Measurements from ENCODE around the gene BNC1.

GRCh38 chr15:83308671-83309070 is 24.2 kb upstream of the BNC1 start:
- TF ChIP-seq, protein P1, sequence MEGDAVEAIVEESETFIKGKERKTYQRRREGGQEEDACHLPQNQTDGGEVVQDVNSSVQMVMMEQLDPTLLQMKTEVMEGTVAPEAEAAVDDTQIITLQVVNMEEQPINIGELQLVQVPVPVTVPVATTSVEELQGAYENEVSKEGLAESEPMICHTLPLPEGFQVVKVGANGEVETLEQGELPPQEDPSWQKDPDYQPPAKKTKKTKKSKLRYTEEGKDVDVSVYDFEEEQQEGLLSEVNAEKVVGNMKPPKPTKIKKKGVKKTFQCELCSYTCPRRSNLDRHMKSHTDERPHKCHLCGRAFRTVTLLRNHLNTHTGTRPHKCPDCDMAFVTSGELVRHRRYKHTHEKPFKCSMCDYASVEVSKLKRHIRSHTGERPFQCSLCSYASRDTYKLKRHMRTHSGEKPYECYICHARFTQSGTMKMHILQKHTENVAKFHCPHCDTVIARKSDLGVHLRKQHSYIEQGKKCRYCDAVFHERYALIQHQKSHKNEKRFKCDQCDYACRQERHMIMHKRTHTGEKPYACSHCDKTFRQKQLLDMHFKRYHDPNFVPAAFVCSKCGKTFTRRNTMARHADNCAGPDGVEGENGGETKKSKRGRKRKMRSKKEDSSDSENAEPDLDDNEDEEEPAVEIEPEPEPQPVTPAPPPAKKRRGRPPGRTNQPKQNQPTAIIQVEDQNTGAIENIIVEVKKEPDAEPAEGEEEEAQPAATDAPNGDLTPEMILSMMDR (IDR thresholded peaks at IDR 0.05; ENCODE audit: low read depth, low read length, missing input control), result no peak
- TF ChIP-seq SP1 (IDR thresholded peaks at IDR 0.05), result no peak
- TF ChIP-seq YY1 (IDR thresholded peaks at IDR 0.05), result no peak
